Measurements from ENCODE around the gene KIF7. TPM values are rescaled to one million over a fixed set of nuclear protein-coding genes. Genes with fewer than 3 reads are reported as not detected.
"Not testable (repeated sequence)": the region's sequence is repeated elsewhere in the genome, so short reads cannot be mapped to it uniquely, and the experiment has no call there.

The KIF7 gene
- total RNA-seq, 4 donors from 2014 or later = 0.79 to 1.9 (median 1.8) TPM

DNA sequence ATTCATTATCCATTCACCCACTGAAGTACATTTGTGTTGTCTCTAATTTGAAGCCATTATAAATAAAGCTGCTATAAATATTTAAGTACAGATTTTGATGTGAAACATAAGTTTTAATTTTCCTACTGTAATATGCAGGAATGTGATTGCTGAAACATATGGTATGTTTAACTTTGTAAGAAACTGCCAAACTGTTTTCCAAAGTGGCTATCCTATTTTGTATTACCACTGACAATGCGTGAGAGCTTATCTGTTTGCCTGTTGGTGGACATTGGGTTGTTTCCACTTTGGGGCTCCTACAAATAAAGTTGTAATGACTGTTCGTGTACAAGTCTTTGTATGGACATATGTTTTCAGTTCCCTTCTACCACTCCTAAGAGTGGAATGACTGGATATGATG is 37.8 kb upstream of the KIF7 start:
- no peaks in the 10 kb centered on the region for H3K36me3 ChIP-seq
- no peak overlapping the region for H3K27ac ChIP-seq
- 68% methylated on average over 2 of the region's 2 CpGs for WGBS
- peaks cover 18% of the 10 kb centered on the region for H3K4me1 ChIP-seq
- no peaks in the 10 kb centered on the region for H3K9me3 ChIP-seq
- H3K27me3 ChIP-seq = no peaks in the 10 kb centered on the region
- DNase-seq (ENCODE audit: low spot score in 2 of 2) = no peak
- H3K4me3 ChIP-seq = no peak overlapping the region
- TF ChIP-seq POLR2A (IDR thresholded peaks at IDR 0.05) (no peak), POLR2AphosphoS5 (IDR thresholded peaks at IDR 0.05) (no peak), EP300 (IDR thresholded peaks at IDR 0.05) (no peak)
- TF ChIP-seq, protein P1, sequence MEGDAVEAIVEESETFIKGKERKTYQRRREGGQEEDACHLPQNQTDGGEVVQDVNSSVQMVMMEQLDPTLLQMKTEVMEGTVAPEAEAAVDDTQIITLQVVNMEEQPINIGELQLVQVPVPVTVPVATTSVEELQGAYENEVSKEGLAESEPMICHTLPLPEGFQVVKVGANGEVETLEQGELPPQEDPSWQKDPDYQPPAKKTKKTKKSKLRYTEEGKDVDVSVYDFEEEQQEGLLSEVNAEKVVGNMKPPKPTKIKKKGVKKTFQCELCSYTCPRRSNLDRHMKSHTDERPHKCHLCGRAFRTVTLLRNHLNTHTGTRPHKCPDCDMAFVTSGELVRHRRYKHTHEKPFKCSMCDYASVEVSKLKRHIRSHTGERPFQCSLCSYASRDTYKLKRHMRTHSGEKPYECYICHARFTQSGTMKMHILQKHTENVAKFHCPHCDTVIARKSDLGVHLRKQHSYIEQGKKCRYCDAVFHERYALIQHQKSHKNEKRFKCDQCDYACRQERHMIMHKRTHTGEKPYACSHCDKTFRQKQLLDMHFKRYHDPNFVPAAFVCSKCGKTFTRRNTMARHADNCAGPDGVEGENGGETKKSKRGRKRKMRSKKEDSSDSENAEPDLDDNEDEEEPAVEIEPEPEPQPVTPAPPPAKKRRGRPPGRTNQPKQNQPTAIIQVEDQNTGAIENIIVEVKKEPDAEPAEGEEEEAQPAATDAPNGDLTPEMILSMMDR (IDR thresholded peaks at IDR 0.05) = no peak

DNA sequence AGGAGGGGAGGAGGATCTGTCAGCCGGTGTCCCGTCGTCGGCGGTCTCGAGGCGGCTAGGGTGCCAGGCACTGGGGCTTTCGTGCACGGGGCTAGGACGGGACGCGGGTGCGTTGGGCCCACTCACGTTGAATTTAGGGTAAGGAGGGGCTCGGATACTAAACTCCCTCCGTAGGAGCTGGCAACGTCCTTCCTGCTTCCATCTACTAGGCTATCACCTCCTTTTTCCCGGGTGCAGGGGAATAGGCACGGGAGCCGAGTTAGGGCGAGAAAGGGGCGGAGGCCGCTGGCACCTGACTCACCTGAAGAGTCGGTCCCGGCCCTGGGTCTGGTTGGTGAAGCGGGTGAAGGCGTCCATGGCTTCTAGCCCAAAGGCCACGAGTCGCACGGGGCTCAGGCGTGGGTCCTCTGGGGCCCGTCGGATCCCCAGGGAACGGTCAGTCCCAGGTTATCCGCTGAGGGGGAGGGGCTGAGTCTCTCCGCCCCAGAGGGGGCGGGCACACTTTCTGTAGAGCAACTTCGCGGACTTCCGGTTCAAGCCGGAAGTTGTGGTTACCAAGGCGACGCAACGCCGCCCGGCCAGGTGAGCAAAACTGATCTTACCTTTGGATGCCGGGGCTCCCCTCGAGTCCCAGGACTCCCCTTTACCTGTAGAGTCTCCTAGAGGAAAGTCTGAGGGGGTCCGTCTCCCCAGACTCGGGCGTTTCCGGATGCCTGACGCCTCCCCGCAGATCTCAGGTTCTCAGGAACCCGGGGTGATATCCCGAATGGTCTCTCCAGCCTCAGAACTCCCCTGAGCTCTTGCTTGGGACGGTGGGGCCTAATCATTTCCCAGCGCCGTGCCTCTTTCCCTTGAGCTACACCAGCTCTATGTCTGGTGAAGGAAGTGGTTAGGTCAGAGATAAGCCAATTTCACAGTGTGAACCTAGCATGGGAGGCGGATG is 35.3 kb upstream of the KIF7 start, which contains the start of the genes PEX11A and WDR93:
Gene PEX11A (minus strand): TSS at position 479 of the 943 bp plus-strand sequence. CDS start 122 bp downstream, at position 357.
Gene WDR93 (plus strand): TSS at position 536 of the 943 bp plus-strand sequence. CDS start 10,936 bp downstream, outside the sequence.
- H3K4me1 ChIP-seq = peaks cover 18% of the 10 kb centered on the region
- WGBS = 4% methylated on average over 28 of the region's 60 CpGs
- peak within 1 kb of the TSS; percentile 91 for H3K4me3 ChIP-seq
- no peaks in the 10 kb centered on the region for H3K27me3 ChIP-seq
- H3K27ac ChIP-seq = peak within 1 kb of the TSS; percentile 63
- no peaks in the 10 kb centered on the region for H3K9me3 ChIP-seq
- peak; percentile 78 to 81 for DNase-seq (ENCODE audit: low spot score in 2 of 2)
- peak in 1 of 2 donors; percentile 16 for TF ChIP-seq POLR2A (IDR thresholded peaks at IDR 0.05)
- TF ChIP-seq, protein P1 (IDR thresholded peaks at IDR 0.05) = no peak
- no peak for TF ChIP-seq POLR2AphosphoS5 (IDR thresholded peaks at IDR 0.05)
- no peak for TF ChIP-seq EP300 (IDR thresholded peaks at IDR 0.05)
- H3K36me3 ChIP-seq = no peaks in the 10 kb centered on the region

DNA sequence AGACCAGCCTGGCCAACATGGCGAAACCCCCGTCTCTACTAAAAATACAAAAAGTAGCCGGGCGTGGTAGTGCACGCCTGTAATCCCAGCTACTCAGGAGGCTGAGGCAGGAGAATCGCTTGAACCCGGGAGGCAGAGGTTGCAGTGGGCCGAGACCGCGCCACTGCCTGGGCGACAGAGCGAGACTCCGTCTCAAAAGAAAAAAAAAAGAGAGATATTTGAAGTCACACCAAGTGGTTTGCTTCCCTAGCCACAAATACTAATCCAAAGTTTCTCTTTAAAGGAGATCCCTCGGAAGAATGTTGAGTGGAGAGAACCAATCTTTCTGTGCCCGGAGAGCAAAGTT is 34.6 kb upstream of the KIF7 start:
- WGBS = 50% methylated on average over 15 of the region's 15 CpGs
- not testable (repeated sequence) for H3K36me3 ChIP-seq; DNase-seq (ENCODE audit: low spot score in 2 of 2); H3K9me3 ChIP-seq; H3K27me3 ChIP-seq
- H3K4me3 ChIP-seq = peak overlapping the region; percentile 91
- peaks cover 18% of the 10 kb centered on the region for H3K4me1 ChIP-seq
- peak overlapping the region; percentile 63 for H3K27ac ChIP-seq

DNA sequence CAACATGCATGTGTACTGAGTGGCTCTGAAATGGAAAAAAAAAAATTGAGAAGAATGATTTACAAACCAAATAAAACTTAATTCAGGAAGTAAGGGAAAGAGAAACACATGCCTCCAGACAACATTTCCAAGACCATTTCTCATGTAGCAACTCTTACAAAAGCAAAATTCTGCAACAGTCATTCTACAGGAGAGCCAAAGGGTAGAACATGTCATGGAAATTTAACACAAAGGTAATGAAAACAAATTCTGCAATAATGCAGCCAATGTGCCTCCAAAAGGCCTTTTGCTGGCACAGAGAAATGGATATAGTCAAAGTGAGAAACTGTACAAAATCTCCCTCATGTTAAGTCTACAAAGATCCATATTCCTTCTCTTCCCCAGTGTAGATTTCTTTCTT is 31.3 kb upstream of the KIF7 start:
- Histone ChIP-seq H3K4me3 (no peak overlapping the region), H3K9me3 (no peaks in the 10 kb centered on the region), H3K36me3 (peaks cover 21% of the 10 kb centered on the region), H3K27ac (no peak overlapping the region), H3K27me3 (no peaks in the 10 kb centered on the region), H3K4me1 (peaks cover 18% of the 10 kb centered on the region)
- DNase-seq (ENCODE audit: low spot score in 2 of 2) = no peak
- TF ChIP-seq POLR2AphosphoS5 (IDR thresholded peaks at IDR 0.05) (no peak), EP300 (IDR thresholded peaks at IDR 0.05) (no peak), POLR2A (IDR thresholded peaks at IDR 0.05) (no peak)
- TF ChIP-seq, protein P1 (IDR thresholded peaks at IDR 0.05) = no peak

DNA sequence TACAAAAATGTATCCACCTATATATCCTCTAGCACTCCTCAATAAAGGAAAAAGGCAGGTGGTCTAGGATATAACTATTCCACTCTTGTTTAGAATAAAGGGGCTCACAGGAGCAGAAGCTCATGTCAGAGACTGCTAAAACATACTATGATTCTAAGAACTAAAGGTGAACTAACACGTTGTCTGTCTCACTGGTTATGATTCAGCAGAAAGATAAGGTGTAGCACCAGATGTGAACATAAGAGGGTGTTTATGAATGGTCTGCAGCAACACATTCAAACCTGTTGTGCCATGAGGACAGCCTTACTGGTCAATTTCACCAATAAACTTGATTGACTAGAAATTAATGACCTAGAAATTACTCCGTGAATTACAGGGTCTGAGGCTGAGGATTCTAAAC is 30.7 kb upstream of the KIF7 start:
- H3K27me3 ChIP-seq = no peaks in the 10 kb centered on the region
- H3K36me3 ChIP-seq = peaks cover 21% of the 10 kb centered on the region
- peaks cover 18% of the 10 kb centered on the region for H3K4me1 ChIP-seq
- no peaks in the 10 kb centered on the region for H3K9me3 ChIP-seq
- no peak for DNase-seq (ENCODE audit: low spot score in 2 of 2)
- WGBS = 79% methylated on average over 2 of the region's 2 CpGs
- H3K4me3 ChIP-seq = no peak overlapping the region
- H3K27ac ChIP-seq = no peak overlapping the region
- TF ChIP-seq, protein P1 (IDR thresholded peaks at IDR 0.05) = no peak
- TF ChIP-seq POLR2A (IDR thresholded peaks at IDR 0.05) = no peak
- no peak for TF ChIP-seq POLR2AphosphoS5 (IDR thresholded peaks at IDR 0.05)
- TF ChIP-seq EP300 (IDR thresholded peaks at IDR 0.05) = no peak
